Activated T-cell treated with anti-CD3 and anti-CD28 coated beads, Interleukin-2, amount 50 U/mL, for 72 hours (primary cell): Measurements from ENCODE around the gene ULK1. TPM values are rescaled to one million over a fixed set of nuclear protein-coding genes. Genes with fewer than 3 reads are reported as not detected.

ENCODE experiments used
- ATAC-seq, 2 donors: fragments of 150-1000 bp; cut with Tn5 transposase; replicated peaks in 1 of 2; 2 replicates each; pipeline ENCODE4 v1.10.0; 2021; ENCODE audit warnings: moderate library complexity in 2 of 2, mild to moderate bottlenecking in 1 of 2
- DNase-seq, 2 donors: peaks; one replicate each; pipeline ENCODE4 v3.0.0; 2021 to 2022; ENCODE audit warnings: mixed read lengths in 1 of 2
- H3K27ac Mint-ChIP-seq: one replicate; pipeline ENCODE4 v1.8.0; 2022; ENCODE audit warnings: mild to moderate bottlenecking, moderate library complexity, mixed read lengths
- H3K27me3 Mint-ChIP-seq: one replicate; pipeline ENCODE4 v1.8.0; 2022; ENCODE audit warnings: low read depth, mixed read lengths
- H3K36me3 Mint-ChIP-seq, 2 donors: one replicate each; pipeline ENCODE4 v1.8.0; 2022; ENCODE audit warnings: mixed read lengths in 2 of 2, mild to moderate bottlenecking in 1 of 2; ENCODE audit not compliant: insufficient read depth in 2 of 2
- H3K4me1 Mint-ChIP-seq: one replicate; pipeline ENCODE4 v1.8.0; 2022; ENCODE audit warnings: low read depth, mixed read lengths
- H3K4me3 Mint-ChIP-seq, 2 donors: one replicate each; pipeline ENCODE4 v1.8.0; 2022; ENCODE audit warnings: mild to moderate bottlenecking in 2 of 2, mixed read lengths in 2 of 2, moderate library complexity in 2 of 2
- H3K9me3 Mint-ChIP-seq, 2 donors: one replicate each; pipeline ENCODE4 v1.8.0; 2022; ENCODE audit warnings: mixed read lengths in 2 of 2
- total RNA-seq, 2 donors: library from RNA; stranded (reverse); gene quantifications; one replicate each; pipeline ENCODE4 v1.2.3, GENCODE V29; 2022

The ULK1 gene
- total RNA-seq, 2 donors from 2014 or later: 29.8 to 31.2 TPM

- H3K4me3 Mint-ChIP-seq: peak within 1 kb of the TSS; percentile 96 to 100
- H3K4me1 Mint-ChIP-seq: peaks cover 39% of the 10 kb centered on the region
Observed at GRCh38 chr12:131928711-131929580, 34.5 kb downstream of the ULK1 start, which contains the start of gene PUS1. Gene PUS1 (plus strand): TSS chr12:131929276. CDS start chr12:131929723, 447 bp downstream.

GRCh38 chr12:131929581-131930456, 35.4 kb downstream of the ULK1 start:
- ATAC-seq (peak; percentile 6 to 20), DNase-seq (peak; percentile 34 to 42)
- Mint-ChIP-seq H3K27ac (peak overlapping the region; percentile 95), H3K27me3 (no peaks in the 10 kb centered on the region), H3K4me3 (peak overlapping the region; percentile 96 to 100), H3K36me3 (peaks cover 13 to 20% of the 10 kb centered on the region in 2 donors), H3K9me3 (no peaks in the 10 kb centered on the region), H3K4me1 (peaks cover 39% of the 10 kb centered on the region)

More at GRCh38 chr12:131928711-131929580, 34.5 kb downstream of the ULK1 start, which contains the start of gene PUS1:
- DNase-seq: peak; percentile 93 to 95
- Mint-ChIP-seq H3K9me3 (no peaks in the 10 kb centered on the region), H3K27ac (peak within 1 kb of the TSS; percentile 95), H3K27me3 (no peaks in the 10 kb centered on the region), H3K36me3 (peaks cover 12 to 20% of the 10 kb centered on the region in 2 donors)
- peak; percentile 87 to 90 for ATAC-seq

GRCh38 chr12:131930510-131930909, 36.1 kb downstream of the ULK1 start:
- H3K4me1 Mint-ChIP-seq: peaks cover 39% of the 10 kb centered on the region
- no peaks in the 10 kb centered on the region for H3K9me3 Mint-ChIP-seq
- peak overlapping the region; percentile 93 to 100 for H3K4me3 Mint-ChIP-seq
- H3K36me3 Mint-ChIP-seq: peaks cover 13 to 20% of the 10 kb centered on the region in 2 donors
- no peaks in the 10 kb centered on the region for H3K27me3 Mint-ChIP-seq
- H3K27ac Mint-ChIP-seq: peak overlapping the region; percentile 36
- ATAC-seq: no peak
- DNase-seq: no peak

- Mint-ChIP-seq H3K4me1 (peaks cover 31% of the 10 kb centered on the region), H3K27me3 (no peaks in the 10 kb centered on the region), H3K9me3 (no peaks in the 10 kb centered on the region), H3K4me3 (no peak overlapping the region), H3K27ac (peak overlapping the region; percentile 1), H3K36me3 (peaks cover 15 to 23% of the 10 kb centered on the region in 2 donors)
- ATAC-seq: no peak
- DNase-seq: no peak
Observed at GRCh38 chr12:131933387-131933786, 39.0 kb downstream of the ULK1 start.

- ATAC-seq (no peak), DNase-seq (no peak)
- peaks cover 29% of the 10 kb centered on the region for H3K4me1 Mint-ChIP-seq
- no peak overlapping the region for H3K27ac Mint-ChIP-seq
- no peak overlapping the region for H3K4me3 Mint-ChIP-seq
- no peaks in the 10 kb centered on the region for H3K9me3 Mint-ChIP-seq
- H3K36me3 Mint-ChIP-seq: peaks cover 13 to 22% of the 10 kb centered on the region in 2 donors
- no peaks in the 10 kb centered on the region for H3K27me3 Mint-ChIP-seq
Observed at GRCh38 chr12:131934535-131934934, 40.1 kb downstream of the ULK1 start.

GRCh38 chr12:131938082-131938481, 43.7 kb downstream of the ULK1 start:
- Mint-ChIP-seq H3K27me3 (no peaks in the 10 kb centered on the region), H3K36me3 (peaks cover 8 to 22% of the 10 kb centered on the region in 2 donors), H3K4me3 (no peak overlapping the region), H3K9me3 (no peaks in the 10 kb centered on the region), H3K4me1 (peaks cover 6% of the 10 kb centered on the region), H3K27ac (no peak overlapping the region)
- no peak for DNase-seq
- no peak for ATAC-seq

- Mint-ChIP-seq H3K4me3 (no peak overlapping the region), H3K4me1 (no peaks in the 10 kb centered on the region), H3K27ac (no peak overlapping the region), H3K27me3 (no peaks in the 10 kb centered on the region), H3K9me3 (no peaks in the 10 kb centered on the region), H3K36me3 (peaks cover 2 to 19% of the 10 kb centered on the region in 2 donors)
- DNase-seq (no peak), ATAC-seq (no peak)
Observed at GRCh38 chr12:131939007-131939406, 44.6 kb downstream of the ULK1 start.

- H3K4me3 Mint-ChIP-seq: no peak overlapping the region
- H3K4me1 Mint-ChIP-seq: no peaks in the 10 kb centered on the region
- no peak for ATAC-seq
- H3K9me3 Mint-ChIP-seq: no peaks in the 10 kb centered on the region
- DNase-seq: no peak
- peaks cover 2 to 19% of the 10 kb centered on the region in 2 donors for H3K36me3 Mint-ChIP-seq
- H3K27ac Mint-ChIP-seq: no peak overlapping the region
- no peaks in the 10 kb centered on the region for H3K27me3 Mint-ChIP-seq
Observed at GRCh38 chr12:131940141-131940547, 45.7 kb downstream of the ULK1 start.

GRCh38 chr12:131941116-131941986, 46.9 kb downstream of the ULK1 start:
- H3K27me3 Mint-ChIP-seq: no peaks in the 10 kb centered on the region
- ATAC-seq (no peak), DNase-seq (no peak)
- H3K9me3 Mint-ChIP-seq: no peaks in the 10 kb centered on the region
- H3K4me1 Mint-ChIP-seq: no peaks in the 10 kb centered on the region
- peaks cover 2 to 19% of the 10 kb centered on the region in 2 donors for H3K36me3 Mint-ChIP-seq
- no peak overlapping the region for H3K4me3 Mint-ChIP-seq
- no peak overlapping the region for H3K27ac Mint-ChIP-seq

GRCh38 chr12:131941987-131942341, 47.5 kb downstream of the ULK1 start:
- Mint-ChIP-seq H3K27ac (no peak overlapping the region), H3K9me3 (no peaks in the 10 kb centered on the region), H3K27me3 (no peaks in the 10 kb centered on the region), H3K36me3 (peaks cover 2 to 19% of the 10 kb centered on the region in 2 donors), H3K4me3 (no peak overlapping the region), H3K4me1 (no peaks in the 10 kb centered on the region)
- no peak for DNase-seq
- ATAC-seq: no peak

GRCh38 chr12:131942671-131943070, 48.2 kb downstream of the ULK1 start:
- H3K4me3 Mint-ChIP-seq: no peak overlapping the region
- no peaks in the 10 kb centered on the region for H3K9me3 Mint-ChIP-seq
- ATAC-seq (no peak), DNase-seq (no peak)
- H3K4me1 Mint-ChIP-seq: peaks cover 3% of the 10 kb centered on the region
- no peaks in the 10 kb centered on the region for H3K27me3 Mint-ChIP-seq
- H3K36me3 Mint-ChIP-seq: peaks cover 2 to 17% of the 10 kb centered on the region in 2 donors
- H3K27ac Mint-ChIP-seq: no peak overlapping the region

- H3K9me3 Mint-ChIP-seq: no peaks in the 10 kb centered on the region
- no peak overlapping the region for H3K4me3 Mint-ChIP-seq
- H3K27ac Mint-ChIP-seq: no peak overlapping the region
- peaks cover 10% of the 10 kb centered on the region for H3K4me1 Mint-ChIP-seq
- ATAC-seq (no peak), DNase-seq (no peak)
- no peaks in the 10 kb centered on the region for H3K27me3 Mint-ChIP-seq
- peaks cover 0 to 15% of the 10 kb centered on the region in 2 donors for H3K36me3 Mint-ChIP-seq
Observed at GRCh38 chr12:131943389-131943788, 49.0 kb downstream of the ULK1 start.
